ENCODE measurements around the gene P2RX4. TPM values are rescaled to one million over a fixed set of nuclear protein-coding genes. Genes with fewer than 3 reads are reported as not detected.
A peak's percentile ranks its signal among the peaks of the same experiment; 100 is the strongest.

Gene P2RX4
- total and polyA plus RNA-seq, 9 of the 15 experiments (the other 6 are each of a cell fraction or from before 2014, with no cell fraction given) = 6.6 to 21.5 (median 11.7) TPM

DNA sequence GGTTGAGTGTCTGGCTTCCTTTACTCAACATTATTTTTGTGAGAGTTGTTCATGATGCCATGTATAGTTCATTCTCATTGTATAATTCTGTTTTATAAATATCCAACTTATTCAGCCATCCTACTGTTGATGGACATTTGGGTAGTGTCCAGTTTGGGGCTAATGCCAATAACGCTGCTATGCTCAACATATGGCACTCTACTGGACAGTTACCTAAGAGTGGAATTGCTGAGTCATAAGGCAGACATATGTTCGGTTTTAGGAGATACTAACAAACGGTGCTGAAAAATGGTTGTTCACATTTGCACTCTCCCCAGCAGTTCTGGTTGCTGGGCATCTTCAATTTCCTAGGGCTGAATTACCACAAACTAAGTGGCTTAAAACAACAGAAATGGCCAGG is 28.7 kb upstream of the P2RX4 start:
- Histone ChIP-seq H3K9ac (ENCODE audit: insufficient read depth in 1 of 2, low read depth in 2 of 2, low read length in 2 of 2) (no peak overlapping the region; a peak in 1 of 4 replicates), H3K27me3 (ENCODE audit: control insufficient read depth in 2 of 2, insufficient read depth in 2 of 2, low read length in 2 of 2) (no peaks in the 10 kb centered on the region), H3K4me2 (ENCODE audit: insufficient read depth, low read length) (no peak overlapping the region), H3K9me3 (replicated peaks; ENCODE audit: control insufficient read depth, insufficient read depth, low read depth, low read length) (no peaks in the 10 kb centered on the region), H2AFZ (ENCODE audit: low read depth, low read length) (peak overlapping the region; percentile 47), H3K9me1 (ENCODE audit: control insufficient read depth, insufficient read depth, low read length) (no peaks in the 10 kb centered on the region), H3K4me3 (no peak overlapping the region), H3K4me1 (replicated peaks in 1 of 2; ENCODE audit: control insufficient read depth in 2 of 2, insufficient read depth in 2 of 2, low read length in 2 of 2) (peaks cover 16 to 20% of the 10 kb centered on the region in 2 experiments), H3K79me2 (ENCODE audit: control insufficient read depth, insufficient read depth, low read length) (no peaks in the 10 kb centered on the region), H3K27ac (ENCODE audit: extremely low read depth, low read depth, low read length) (no peak overlapping the region; the same call in 2 of the 3 replicates), H3K36me3 (ENCODE audit: control insufficient read depth, insufficient read depth, low read length) (no peaks in the 10 kb centered on the region), H4K20me1 (replicated peaks; ENCODE audit: control insufficient read depth, insufficient read depth, low read length) (no peaks in the 10 kb centered on the region)
- in situ Hi-C loops (cut with MboI) (no loop called here), intact Hi-C loops (cut with micrococcal nuclease) (no loop called here)
- ATAC-seq (peak; percentile 74), FAIRE-seq (peak; percentile 37), DNase-seq (ENCODE audit: extremely low read depth in 1 of 4, low spot score in 3 of 4) (peak in 1 of 4 experiments; percentile 47)
- 31% methylated on average over 3 of the region's 3 CpGs for WGBS (ENCODE audit: insufficient coverage, low coverage, missing lambda C conversion rate)
- ChIA-PET POLR2A (interaction anchor here (1.0 kb wide), 1 partner anchor 18 kb away, joined by 3 read pairs; no protein-coding TSS in a partner anchor), CTCF (ENCODE audit: low intra/inter-chr PET ratio) (no interaction called here)
- BruUV-seq (replicated peaks) = no TSS peak
- TF ChIP-seq, protein P1, sequence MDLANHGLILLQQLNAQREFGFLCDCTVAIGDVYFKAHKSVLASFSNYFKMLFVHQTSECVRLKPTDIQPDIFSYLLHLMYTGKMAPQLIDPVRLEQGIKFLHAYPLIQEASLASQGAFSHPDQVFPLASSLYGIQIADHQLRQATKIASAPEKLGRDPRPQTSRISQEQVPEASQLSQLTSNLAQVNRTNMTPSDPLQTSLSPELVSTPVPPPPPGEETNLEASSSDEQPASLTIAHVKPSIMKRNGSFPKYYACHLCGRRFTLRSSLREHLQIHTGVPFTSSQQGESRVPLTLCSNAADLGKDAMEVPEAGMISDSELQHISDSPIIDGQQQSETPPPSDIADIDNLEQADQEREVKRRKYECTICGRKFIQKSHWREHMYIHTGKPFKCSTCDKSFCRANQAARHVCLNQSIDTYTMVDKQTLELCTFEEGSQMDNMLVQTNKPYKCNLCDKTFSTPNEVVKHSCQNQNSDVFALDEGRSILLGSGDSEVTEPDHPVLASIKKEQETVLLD (IDR thresholded peaks at IDR 0.05) = no peak
- TF ChIP-seq, protein P2, sequence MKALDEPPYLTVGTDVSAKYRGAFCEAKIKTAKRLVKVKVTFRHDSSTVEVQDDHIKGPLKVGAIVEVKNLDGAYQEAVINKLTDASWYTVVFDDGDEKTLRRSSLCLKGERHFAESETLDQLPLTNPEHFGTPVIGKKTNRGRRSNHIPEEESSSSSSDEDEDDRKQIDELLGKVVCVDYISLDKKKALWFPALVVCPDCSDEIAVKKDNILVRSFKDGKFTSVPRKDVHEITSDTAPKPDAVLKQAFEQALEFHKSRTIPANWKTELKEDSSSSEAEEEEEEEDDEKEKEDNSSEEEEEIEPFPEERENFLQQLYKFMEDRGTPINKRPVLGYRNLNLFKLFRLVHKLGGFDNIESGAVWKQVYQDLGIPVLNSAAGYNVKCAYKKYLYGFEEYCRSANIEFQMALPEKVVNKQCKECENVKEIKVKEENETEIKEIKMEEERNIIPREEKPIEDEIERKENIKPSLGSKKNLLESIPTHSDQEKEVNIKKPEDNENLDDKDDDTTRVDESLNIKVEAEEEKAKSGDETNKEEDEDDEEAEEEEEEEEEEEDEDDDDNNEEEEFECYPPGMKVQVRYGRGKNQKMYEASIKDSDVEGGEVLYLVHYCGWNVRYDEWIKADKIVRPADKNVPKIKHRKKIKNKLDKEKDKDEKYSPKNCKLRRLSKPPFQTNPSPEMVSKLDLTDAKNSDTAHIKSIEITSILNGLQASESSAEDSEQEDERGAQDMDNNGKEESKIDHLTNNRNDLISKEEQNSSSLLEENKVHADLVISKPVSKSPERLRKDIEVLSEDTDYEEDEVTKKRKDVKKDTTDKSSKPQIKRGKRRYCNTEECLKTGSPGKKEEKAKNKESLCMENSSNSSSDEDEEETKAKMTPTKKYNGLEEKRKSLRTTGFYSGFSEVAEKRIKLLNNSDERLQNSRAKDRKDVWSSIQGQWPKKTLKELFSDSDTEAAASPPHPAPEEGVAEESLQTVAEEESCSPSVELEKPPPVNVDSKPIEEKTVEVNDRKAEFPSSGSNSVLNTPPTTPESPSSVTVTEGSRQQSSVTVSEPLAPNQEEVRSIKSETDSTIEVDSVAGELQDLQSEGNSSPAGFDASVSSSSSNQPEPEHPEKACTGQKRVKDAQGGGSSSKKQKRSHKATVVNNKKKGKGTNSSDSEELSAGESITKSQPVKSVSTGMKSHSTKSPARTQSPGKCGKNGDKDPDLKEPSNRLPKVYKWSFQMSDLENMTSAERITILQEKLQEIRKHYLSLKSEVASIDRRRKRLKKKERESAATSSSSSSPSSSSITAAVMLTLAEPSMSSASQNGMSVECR (CRISPR knock-in tag; IDR thresholded peaks at IDR 0.05) = no peak
- no peak for TF ChIP-seq TAF7 (tag; IDR thresholded peaks at IDR 0.05)
- TF ChIP-seq EHMT2 (IDR thresholded peaks at IDR 0.05) = peak; percentile 83
- TF ChIP-seq RBM17 (IDR thresholded peaks at IDR 0.05; ENCODE audit: borderline replicate concordance, low read depth, low read length) = no peak
- peak; percentile 26; the same call in 1 of the 2 replicates for TF ChIP-seq SMARCE1 (IDR thresholded peaks at IDR 0.05)
- TF ChIP-seq GTF2E2 (tag; IDR thresholded peaks at IDR 0.05) = no peak
- TF ChIP-seq, protein P3, sequence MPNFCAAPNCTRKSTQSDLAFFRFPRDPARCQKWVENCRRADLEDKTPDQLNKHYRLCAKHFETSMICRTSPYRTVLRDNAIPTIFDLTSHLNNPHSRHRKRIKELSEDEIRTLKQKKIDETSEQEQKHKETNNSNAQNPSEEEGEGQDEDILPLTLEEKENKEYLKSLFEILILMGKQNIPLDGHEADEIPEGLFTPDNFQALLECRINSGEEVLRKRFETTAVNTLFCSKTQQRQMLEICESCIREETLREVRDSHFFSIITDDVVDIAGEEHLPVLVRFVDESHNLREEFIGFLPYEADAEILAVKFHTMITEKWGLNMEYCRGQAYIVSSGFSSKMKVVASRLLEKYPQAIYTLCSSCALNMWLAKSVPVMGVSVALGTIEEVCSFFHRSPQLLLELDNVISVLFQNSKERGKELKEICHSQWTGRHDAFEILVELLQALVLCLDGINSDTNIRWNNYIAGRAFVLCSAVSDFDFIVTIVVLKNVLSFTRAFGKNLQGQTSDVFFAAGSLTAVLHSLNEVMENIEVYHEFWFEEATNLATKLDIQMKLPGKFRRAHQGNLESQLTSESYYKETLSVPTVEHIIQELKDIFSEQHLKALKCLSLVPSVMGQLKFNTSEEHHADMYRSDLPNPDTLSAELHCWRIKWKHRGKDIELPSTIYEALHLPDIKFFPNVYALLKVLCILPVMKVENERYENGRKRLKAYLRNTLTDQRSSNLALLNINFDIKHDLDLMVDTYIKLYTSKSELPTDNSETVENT (CRISPR knock-in tag; IDR thresholded peaks at IDR 0.05) = no peak
